ENCODE data around the gene SFXN4.

Gene SFXN4

DNA sequence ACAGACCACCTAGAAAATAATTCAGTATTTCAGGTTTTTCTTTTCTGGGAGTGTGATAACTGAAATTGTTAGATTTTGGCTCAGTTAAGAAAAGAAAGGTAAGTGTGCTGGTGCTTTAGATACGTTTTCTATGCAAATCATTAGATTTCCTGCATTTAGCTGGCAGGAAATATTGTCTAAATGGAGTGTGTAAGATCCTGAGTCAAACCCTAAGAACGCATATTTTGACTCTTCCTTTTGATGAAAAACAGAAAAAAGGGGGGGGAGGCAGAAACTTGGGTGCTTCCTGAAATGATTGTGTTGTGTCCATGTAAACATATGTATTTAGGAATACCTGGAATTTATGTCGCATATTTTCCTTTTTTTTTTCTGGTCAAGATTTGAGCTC is 43.0 kb upstream of the SFXN4 start:
- DNase-seq (ENCODE audit: low read depth), result peak; percentile 55
- TF ChIP-seq, protein P1, sequence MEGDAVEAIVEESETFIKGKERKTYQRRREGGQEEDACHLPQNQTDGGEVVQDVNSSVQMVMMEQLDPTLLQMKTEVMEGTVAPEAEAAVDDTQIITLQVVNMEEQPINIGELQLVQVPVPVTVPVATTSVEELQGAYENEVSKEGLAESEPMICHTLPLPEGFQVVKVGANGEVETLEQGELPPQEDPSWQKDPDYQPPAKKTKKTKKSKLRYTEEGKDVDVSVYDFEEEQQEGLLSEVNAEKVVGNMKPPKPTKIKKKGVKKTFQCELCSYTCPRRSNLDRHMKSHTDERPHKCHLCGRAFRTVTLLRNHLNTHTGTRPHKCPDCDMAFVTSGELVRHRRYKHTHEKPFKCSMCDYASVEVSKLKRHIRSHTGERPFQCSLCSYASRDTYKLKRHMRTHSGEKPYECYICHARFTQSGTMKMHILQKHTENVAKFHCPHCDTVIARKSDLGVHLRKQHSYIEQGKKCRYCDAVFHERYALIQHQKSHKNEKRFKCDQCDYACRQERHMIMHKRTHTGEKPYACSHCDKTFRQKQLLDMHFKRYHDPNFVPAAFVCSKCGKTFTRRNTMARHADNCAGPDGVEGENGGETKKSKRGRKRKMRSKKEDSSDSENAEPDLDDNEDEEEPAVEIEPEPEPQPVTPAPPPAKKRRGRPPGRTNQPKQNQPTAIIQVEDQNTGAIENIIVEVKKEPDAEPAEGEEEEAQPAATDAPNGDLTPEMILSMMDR (conservative IDR thresholded peaks at IDR 0.05; ENCODE audit: control insufficient read depth, insufficient read depth, low read depth, low read length), result no peak
- peak overlapping the region; percentile 79 for H3K4me3 ChIP-seq (ENCODE audit: control insufficient read depth, low read depth, low read length)

DNA sequence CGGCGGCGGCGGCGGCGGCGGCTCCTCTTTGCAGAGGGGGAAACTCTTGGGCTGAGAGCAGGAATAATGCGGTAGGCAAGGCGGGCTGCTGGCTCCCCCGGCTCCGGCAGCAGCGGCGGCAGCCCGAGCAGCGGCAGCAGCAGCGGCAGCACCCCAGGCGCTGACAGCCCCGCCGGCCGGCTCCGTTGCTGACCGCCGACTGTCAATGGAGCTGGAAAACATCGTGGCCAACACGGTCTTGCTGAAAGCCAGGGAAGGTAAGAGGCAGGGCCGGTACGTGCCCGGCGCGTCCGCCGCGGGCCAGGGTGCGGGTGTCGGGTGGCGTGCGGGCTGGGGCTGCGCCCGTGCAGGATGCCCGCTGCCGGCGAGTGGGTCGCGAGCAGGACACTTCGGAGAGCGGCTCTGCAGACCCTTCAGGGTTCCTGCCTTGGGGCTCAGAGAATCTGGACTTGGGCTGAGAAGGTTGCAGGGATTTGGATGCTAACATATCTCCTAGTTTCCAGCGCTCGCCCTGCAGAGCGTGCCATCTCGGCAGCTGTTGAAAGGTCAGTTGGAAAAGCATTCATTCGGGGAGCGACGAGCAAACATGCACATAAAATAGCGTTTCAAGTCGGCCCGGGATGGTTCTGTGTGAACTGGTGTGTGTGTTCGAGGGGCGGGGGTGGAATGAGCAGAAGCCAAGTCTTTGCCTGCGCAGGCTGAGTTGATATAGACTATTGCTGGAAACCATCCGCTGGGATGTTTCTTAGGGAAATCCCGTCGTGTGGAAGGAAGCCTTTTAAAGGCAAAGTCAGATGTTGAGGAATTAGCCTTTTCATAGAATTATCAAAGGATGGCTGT is 42.4 kb upstream of the SFXN4 start:
- H3K4me3 ChIP-seq (ENCODE audit: control insufficient read depth, low read depth, low read length), result peak overlapping the region; percentile 79
- DNase-seq (ENCODE audit: low read depth), result peak; percentile 64
- TF ChIP-seq, protein P1 (conservative IDR thresholded peaks at IDR 0.05; ENCODE audit: control insufficient read depth, insufficient read depth, low read depth, low read length), result no peak

DNA sequence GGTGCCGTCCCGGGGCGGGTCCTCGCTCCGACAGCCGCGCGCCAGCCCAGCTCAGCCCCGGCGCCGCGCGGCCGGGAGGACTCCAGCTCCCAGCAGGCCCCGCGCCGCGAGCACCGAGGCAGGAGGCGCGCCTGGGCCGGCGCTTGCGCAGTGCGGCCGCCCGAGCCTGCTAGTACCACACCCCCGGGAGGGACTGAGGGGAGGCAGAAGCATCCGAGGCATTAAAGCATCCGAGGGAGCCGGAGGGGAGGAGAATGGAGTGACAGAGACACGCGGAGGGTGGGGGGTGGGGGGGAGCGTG is 41.8 kb upstream of the SFXN4 start, which contains the start of gene GRK5:
TSS of gene GRK5 (plus strand) at position 206 of the 301 bp plus-strand sequence. CDS start 347 bp downstream, outside the sequence.
- peak within 1 kb of the TSS; percentile 79 for H3K4me3 ChIP-seq (ENCODE audit: control insufficient read depth, low read depth, low read length)
- peak; percentile 96 for DNase-seq (ENCODE audit: low read depth)
- TF ChIP-seq, protein P1 (conservative IDR thresholded peaks at IDR 0.05; ENCODE audit: control insufficient read depth, insufficient read depth, low read depth, low read length), result no peak

DNA sequence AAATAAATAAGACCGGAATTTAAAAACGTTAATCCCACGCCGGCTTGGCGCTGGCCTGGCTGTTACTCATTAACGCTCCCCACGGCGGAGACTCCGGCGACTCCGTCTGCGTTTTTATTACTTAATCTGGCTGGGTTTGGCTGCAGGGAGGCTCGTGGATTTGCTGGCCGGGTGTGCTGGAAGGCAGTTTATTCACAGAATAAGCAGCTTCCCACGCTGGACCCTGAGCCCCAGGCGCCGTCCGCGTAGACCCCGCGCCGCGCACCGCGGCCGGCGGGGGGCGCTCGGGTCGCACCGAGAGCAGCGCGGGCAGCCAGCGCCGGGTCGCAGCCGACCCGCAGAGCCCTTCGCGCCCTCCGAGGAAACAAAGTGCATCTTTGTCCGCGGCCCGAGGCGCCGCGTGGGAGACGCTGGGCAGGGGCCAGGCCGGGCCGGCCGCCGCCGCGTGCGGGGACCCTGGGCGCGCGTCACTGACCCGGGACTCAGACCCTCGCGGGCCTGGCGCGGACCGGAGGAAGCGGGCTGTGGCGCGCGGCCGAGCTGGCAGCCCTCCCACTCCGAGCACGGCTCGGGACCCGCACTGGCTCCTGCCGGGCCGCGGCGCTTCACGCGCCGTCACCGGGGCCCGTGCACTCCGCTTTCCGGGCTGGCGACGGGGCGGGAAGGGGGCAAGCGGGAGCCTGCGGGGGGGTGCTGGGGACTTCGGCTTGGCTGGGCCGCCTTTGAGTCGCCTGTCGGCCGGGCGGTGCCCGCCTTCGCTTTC is 41.3 kb upstream of the SFXN4 start:
- peak overlapping the region; percentile 45 for H3K4me3 ChIP-seq (ENCODE audit: control insufficient read depth, low read depth, low read length)
- TF ChIP-seq, protein P1 (conservative IDR thresholded peaks at IDR 0.05; ENCODE audit: control insufficient read depth, insufficient read depth, low read depth, low read length), result no peak
- peak; percentile 48 for DNase-seq (ENCODE audit: low read depth)

DNA sequence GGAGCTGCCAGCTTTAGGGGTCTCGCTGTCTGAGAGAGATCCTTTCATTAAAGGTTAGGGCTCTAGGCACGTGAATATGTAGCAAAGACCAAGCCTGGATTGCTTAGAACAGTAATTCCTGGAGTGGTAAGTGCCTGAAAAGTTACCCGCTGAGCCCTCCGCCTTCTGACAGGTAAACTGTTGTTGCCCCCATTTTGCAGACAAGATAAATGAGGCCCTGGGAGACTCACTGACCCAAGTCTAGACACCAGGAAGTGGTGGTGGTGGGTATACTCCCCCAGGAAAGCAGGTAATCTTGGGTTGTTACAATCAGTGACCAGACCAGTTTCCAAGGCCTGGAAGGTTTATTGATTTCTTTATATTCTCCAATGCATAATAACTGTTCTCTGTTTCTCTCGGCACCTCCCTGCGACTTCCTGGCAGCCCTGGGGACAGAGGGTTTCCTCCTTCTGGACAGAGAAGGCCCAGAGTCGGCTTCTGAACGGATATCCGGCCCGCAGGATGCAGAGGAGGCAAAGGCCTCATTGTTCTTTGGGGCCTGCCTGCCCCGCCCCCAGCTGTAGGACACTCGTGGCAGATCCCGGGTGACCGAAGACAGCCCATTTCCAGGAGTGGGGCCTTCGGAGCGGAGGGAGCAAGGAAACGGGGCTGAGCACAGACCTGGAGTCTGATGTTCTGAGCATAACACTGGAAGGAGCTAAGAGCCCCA is 40.5 kb upstream of the SFXN4 start:
- DNase-seq (ENCODE audit: low read depth), result no peak
- H3K4me3 ChIP-seq (ENCODE audit: control insufficient read depth, low read depth, low read length), result peak overlapping the region; percentile 45
- TF ChIP-seq, protein P1 (conservative IDR thresholded peaks at IDR 0.05; ENCODE audit: control insufficient read depth, insufficient read depth, low read depth, low read length), result no peak

DNA sequence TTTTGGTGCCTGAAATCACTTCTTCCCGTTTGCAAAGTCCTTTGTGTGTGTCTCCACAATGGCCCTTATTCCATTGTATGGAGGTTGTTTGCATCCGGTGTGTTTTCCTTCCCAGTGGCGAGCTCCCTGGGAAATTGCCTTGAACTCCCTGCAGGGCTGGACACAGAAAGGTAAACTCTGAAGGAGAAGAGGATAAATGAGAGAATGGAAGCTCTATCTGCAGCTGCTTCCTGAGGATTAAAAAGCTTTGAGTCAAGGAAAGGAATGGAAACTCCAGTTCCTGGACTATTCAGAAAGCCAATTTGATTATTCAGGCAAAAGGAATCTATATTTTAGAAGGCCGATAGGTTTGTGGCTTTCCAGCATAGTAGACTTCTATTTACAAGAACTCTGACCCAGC is 37.5 kb upstream of the SFXN4 start:
- H3K4me3 ChIP-seq (ENCODE audit: control insufficient read depth, low read depth, low read length), result no peak overlapping the region
- DNase-seq (ENCODE audit: low read depth), result peak; percentile 38
- TF ChIP-seq, protein P1 (conservative IDR thresholded peaks at IDR 0.05; ENCODE audit: control insufficient read depth, insufficient read depth, low read depth, low read length), result no peak

Data from fibroblast of mammary gland (primary cell).